Psoas muscle (tissue), 8 donors: ENCODE data around the gene SAMD15. TPM values are rescaled to one million over a fixed set of nuclear protein-coding genes. Genes with fewer than 3 reads are reported as not detected.
"Not testable (repeated sequence)": the region's sequence is repeated elsewhere in the genome, so short reads cannot be mapped to it uniquely, and the experiment has no call there.

Experiments
- ATAC-seq, 4 donors: fragments of 200-7000 bp; cut with Tn5 transposase; one replicate each; pipeline ENCODE4 v1.9.1; 2020; ENCODE audit warnings: moderate library complexity in 3 of 4, mild to moderate bottlenecking in 2 of 4
- DNase-seq, 2 donors: peaks; one replicate each; pipeline ENCODE4 v3.0.0-alpha.2; 2020
- H3K27ac ChIP-seq: fragments of 200-600 bp; one replicate; pipeline ENCODE4 v1.8.0; 2022
- H3K27me3 ChIP-seq, 3 donors: fragments of 200-600 bp in 1 of 3; one replicate each; pipeline versions ENCODE4 v1.6.1 to v1.8.0; 2013 to 2022; ENCODE audit warnings: low read length in 2 of 3, mild to moderate bottlenecking in 2 of 3, moderate library complexity in 1 of 3; ENCODE audit not compliant: insufficient read depth in 3 of 3
- H3K36me3 ChIP-seq, 2 donors: fragments of 200-600 bp in 1 of 2; one replicate each; pipeline versions ENCODE4 v1.6.1 to v1.8.0; 2013 to 2022; ENCODE audit warnings: low read depth in 1 of 2, mild to moderate bottlenecking in 1 of 2, moderate library complexity in 1 of 2; ENCODE audit not compliant: insufficient read depth in 1 of 2
- H3K4me1 ChIP-seq: fragments of 200-600 bp; one replicate; pipeline ENCODE4 v1.8.0; 2022
- H3K4me3 ChIP-seq: fragments of 200-600 bp; one replicate; pipeline ENCODE4 v1.8.0; 2022; ENCODE audit warnings: mild to moderate bottlenecking
- H3K9me3 ChIP-seq: fragments of 200-600 bp; one replicate; pipeline ENCODE4 v1.8.0; 2022
- CTCF ChIP-seq: fragments of 200-600 bp; IDR thresholded peaks from one replicate; pipeline ENCODE4 v1.8.0; 2022; ENCODE audit warnings: antibody characterized with exemption
- WGBS, 3 donors: extraction: QIAGEN DNeasy Blood & Tissue Kit; methylation state at CpG; one replicate each; pipeline versions ENCODE4 v1.1.6 to v1.1.7; 2013; 5-methylcytosine and 5-hydroxymethylcytosine counted together
- intact Hi-C, 2 donors: fragments of 100-400 bp; cut with DNase I; formaldehyde crosslinking; loops; one replicate each; pipeline versions ENCODE4 v1.11.0 to v1.14.2; 2022
- long read RNA-seq, 2 donors: library from polyadenylated mRNA; unstranded; transcript quantifications; one replicate each; pipeline ENCODE4 v2.0.0, GENCODE V29; 2021
- polyA plus RNA-seq, 3 donors: library from polyadenylated mRNA; stranded (reverse); fragments of 200-250 nt; gene quantifications; one replicate each; pipeline ENCODE4 v1.2.3, GENCODE V29; 2013
- total RNA-seq, 4 donors: library from RNA; stranded (reverse); fragmentation: NEBNext Ultra II Directional in 2 of 4; extraction: Animal tissue kit (Norgen Biotek cat#: 25700) in 2 of 4; gene quantifications; one replicate each; pipeline versions ENCODE4 v1.2.1 to v1.2.4, GENCODE V29; 2021 to 2023
- donor health status: healthy with polysubstance abuse.
- donor health status: DM: no; HTN: no; CAD: no; lungs with moderate emphysema.
- donor health status: Bipolar disorder and iron deficiency.
- donor health status: healthy.
- donor health status: DM: yes; HTN: yes; CAD: no.
- donor health status: DM: no; HTN: no; CAD: no.
- donor health status: DM: no; HTN: no; CAD: no.
- donor health status: DM: yes; HTN: yes; CAD: no.

SAMD15 gene
- under 1 TPM in 1 of 4 donors, not detected in 3; 0.21 TPM for total RNA-seq
- under 1 TPM; 0.12 to 0.75 (median 0.17) TPM for polyA plus RNA-seq
- long read RNA-seq, donor 1, result 0 reads
- long read RNA-seq, donor 2, result 0 reads

GRCh38 chr14:77376771-77377501 lies at the start of gene SAMD15, which contains the start of gene TMED8:
TSS of gene SAMD15 (plus strand) at chr14:77377379. CDS start at chr14:77377419, 40 bp downstream.
TSS of gene TMED8 (minus strand) at chr14:77377094. CDS start at chr14:77377053, 41 bp downstream.
- intact Hi-C loops, result loop anchor here in 1 of 2 donors (5.0 kb wide), 1 partner anchor 80 kb away; the partner anchor contains the start of genes AHSA1 and VIPAS39

GRCh38 chr14:77329872-77330271 lies 47.3 kb upstream of the SAMD15 start:
- DNase-seq, result no peak
- TF ChIP-seq CTCF, result no peak
- Histone ChIP-seq H3K4me3 (no peak overlapping the region), H3K27ac (no peak overlapping the region), H3K36me3 (peaks cover 0 to 23% of the 10 kb centered on the region in 2 donors), H3K9me3 (no peaks in the 10 kb centered on the region), H3K27me3 (no peaks in the 10 kb centered on the region), H3K4me1 (no peaks in the 10 kb centered on the region)
- intact Hi-C loops, result loop anchor here in 1 of 2 donors (10.0 kb wide), 1 partner anchor 125 kb away; the partner anchor contains the start of genes AHSA1 and VIPAS39
- 84 to 88% (median 88%) methylated on average over 7 of the region's 7 CpGs for WGBS, 3 donors
- ATAC-seq, result no peak

More at GRCh38 chr14:77376771-77377501, at the start of gene SAMD15, which contains the start of gene TMED8:
- H3K4me3 ChIP-seq, result peak within 1 kb of the TSS; percentile 92
- peak; percentile 20 for TF ChIP-seq CTCF
- WGBS, 3 donors, result 0 to 1% (median 1%) methylated on average over 46 to 69 of the region's 69 CpGs
- DNase-seq, result peak; percentile 85 to 93
- no peaks in the 10 kb centered on the region for H3K27me3 ChIP-seq
- peak; percentile 98 to 100 (median 98) for ATAC-seq
- H3K27ac ChIP-seq, result peak within 1 kb of the TSS; percentile 75
- H3K36me3 ChIP-seq, result no peaks in the 10 kb centered on the region
- peaks cover 12% of the 10 kb centered on the region for H3K4me1 ChIP-seq
- H3K9me3 ChIP-seq, result no peaks in the 10 kb centered on the region

GRCh38 chr14:77335576-77335975 lies 41.6 kb upstream of the SAMD15 start:
- no peaks in the 10 kb centered on the region for H3K9me3 ChIP-seq
- intact Hi-C loops, result no loop called here
- H3K4me3 ChIP-seq, result no peak overlapping the region
- DNase-seq, result no peak
- H3K4me1 ChIP-seq, result no peaks in the 10 kb centered on the region
- 85 to 92% (median 91%) methylated on average over 3 of the region's 3 CpGs for WGBS, 3 donors
- H3K27ac ChIP-seq, result no peak overlapping the region
- no peak for TF ChIP-seq CTCF
- H3K27me3 ChIP-seq, result no peaks in the 10 kb centered on the region
- ATAC-seq, result no peak
- H3K36me3 ChIP-seq, result peaks cover 0 to 34% of the 10 kb centered on the region in 2 donors

GRCh38 chr14:77337255-77337654 lies 39.9 kb upstream of the SAMD15 start:
- H3K36me3 ChIP-seq, result peaks cover 0 to 48% of the 10 kb centered on the region in 2 donors
- ATAC-seq, H3K4me1 ChIP-seq, H3K4me3 ChIP-seq, H3K27ac ChIP-seq, intact Hi-C loops, DNase-seq, H3K9me3 ChIP-seq, H3K27me3 ChIP-seq: not testable (repeated sequence)
- WGBS, 3 donors, result 96 to 97% (median 96%) methylated on average over 9 of the region's 9 CpGs

- no peak overlapping the region for H3K27ac ChIP-seq
- intact Hi-C loops, result no loop called here
- no peak for ATAC-seq
- 82 to 90% (median 83%) methylated on average over 3 of the region's 3 CpGs for WGBS, 3 donors
- H3K4me3 ChIP-seq, result no peak overlapping the region
- TF ChIP-seq CTCF, result no peak
- H3K27me3 ChIP-seq, result no peaks in the 10 kb centered on the region
- no peaks in the 10 kb centered on the region for H3K4me1 ChIP-seq
- DNase-seq, result no peak
- peaks cover 0 to 52% of the 10 kb centered on the region in 2 donors for H3K36me3 ChIP-seq
- H3K9me3 ChIP-seq, result no peaks in the 10 kb centered on the region
These were observed 39.3 kb upstream of the SAMD15 start for GRCh38 chr14:77337880-77338279.
